GM18517 (cell line): ENCODE data around the gene SLC35E2B.
A peak's percentile ranks its signal among the peaks of the same experiment; 100 is the strongest.

Experiments
- ATAC-seq: cut with Tn5 transposase; IDR thresholded peaks from one replicate; pipeline ENCODE4 v1.9.1; 2021; ENCODE audit warnings: mild to moderate bottlenecking, moderate library complexity; ENCODE audit not compliant: unreplicated experiment

SLC35E2B gene

GRCh38 chr1:1626207-1627141 lies 66.1 kb downstream of the SLC35E2B start:
- no peak for ATAC-seq

- ATAC-seq, result no peak
These were observed 66.8 kb downstream of the SLC35E2B start for GRCh38 chr1:1625824-1626206.

GRCh38 chr1:1625404-1625775 lies 67.2 kb downstream of the SLC35E2B start:
- ATAC-seq, result no peak

GRCh38 chr1:1624443-1625403 lies 67.9 kb downstream of the SLC35E2B start:
- no peak for ATAC-seq

- ATAC-seq, result no peak
These were observed 68.8 kb downstream of the SLC35E2B start for GRCh38 chr1:1623631-1624442.

- ATAC-seq, result no peak
These were observed 69.4 kb downstream of the SLC35E2B start for GRCh38 chr1:1623181-1623630.

GRCh38 chr1:1622788-1623094 lies 69.9 kb downstream of the SLC35E2B start:
- ATAC-seq, result no peak

- no peak for ATAC-seq
These were observed 70.4 kb downstream of the SLC35E2B start for GRCh38 chr1:1622010-1622787.

- ATAC-seq, result no peak
These were observed 71.2 kb downstream of the SLC35E2B start for GRCh38 chr1:1621173-1622009.

- no peak for ATAC-seq
These were observed 72.0 kb downstream of the SLC35E2B start for GRCh38 chr1:1620433-1621139.

- ATAC-seq, result no peak
These were observed 72.7 kb downstream of the SLC35E2B start for GRCh38 chr1:1619917-1620361.

- ATAC-seq, result no peak
These were observed 74.1 kb downstream of the SLC35E2B start for GRCh38 chr1:1618396-1619068.

GRCh38 chr1:1617925-1618324 lies 74.7 kb downstream of the SLC35E2B start:
- no peak for ATAC-seq

GRCh38 chr1:1617516-1617915 lies 75.1 kb downstream of the SLC35E2B start:
- ATAC-seq, result no peak

- ATAC-seq, result no peak
These were observed 75.8 kb downstream of the SLC35E2B start for GRCh38 chr1:1616838-1617237.

- ATAC-seq, result peak; percentile 23
These were observed 76.4 kb downstream of the SLC35E2B start for GRCh38 chr1:1616045-1616790.
